SK-N-SH treated with all-trans-retinoic acid at 6 μM for 48 hours (cell line): ENCODE measurements around the gene ANKRD39.
A peak's percentile ranks its signal among the peaks of the same experiment; 100 is the strongest.

Experiments used
- ATAC-seq: fragments of 200-7000 bp; cut with Tn5 transposase; 3 replicates; pipeline ENCODE4 v1.9.1; 2020; ENCODE audit warnings: mild to moderate bottlenecking, moderate library complexity
- BACH2 ChIP-seq: fragments of 250-450 bp; sonication (Bioruptor Pico); IDR thresholded peaks from 2 replicates; pipeline ENCODE4 v1.9.0; 2021; ENCODE audit warnings: mild to moderate bottlenecking, borderline replicate concordance
- CSDC2 ChIP-seq: fragments of 250-450 bp; sonication (Bioruptor Pico); IDR thresholded peaks from 2 replicates; pipeline ENCODE4 v1.5.0; 2020; ENCODE audit warnings: mild to moderate bottlenecking, moderate library complexity
- ESRRG ChIP-seq: fragments of 250-450 bp; sonication (Bioruptor Pico); IDR thresholded peaks from 2 replicates; pipeline ENCODE4 v1.6.1; 2021; ENCODE audit warnings: mild to moderate bottlenecking
- GLIS3 ChIP-seq: fragments of 250-450 bp; sonication (Bioruptor Pico); IDR thresholded peaks from 2 replicates; pipeline ENCODE4 v1.5.0; 2020; ENCODE audit warnings: mild to moderate bottlenecking, moderate library complexity
- OSR1 ChIP-seq: fragments of 250-450 bp; sonication (Bioruptor Pico); IDR thresholded peaks from 2 replicates; pipeline ENCODE4 v1.8.0; 2022; ENCODE audit warnings: moderate library complexity, mild to moderate bottlenecking, inconsistent platforms
- PATZ1 ChIP-seq: fragments of 250-450 bp; sonication (Bioruptor Pico); IDR thresholded peaks from 2 replicates; pipeline ENCODE4 v1.8.0; 2020; ENCODE audit warnings: mild to moderate bottlenecking, moderate library complexity, borderline replicate concordance
- PPARA ChIP-seq: fragments of 250-450 bp; sonication (Bioruptor Pico); IDR thresholded peaks from 2 replicates; pipeline ENCODE4 v1.5.0; 2020; ENCODE audit warnings: mild to moderate bottlenecking, borderline replicate concordance
- RARB ChIP-seq: fragments of 250-450 bp; sonication (Bioruptor Pico); IDR thresholded peaks from 2 replicates; pipeline ENCODE4 v1.8.0; 2021; ENCODE audit warnings: mild to moderate bottlenecking, moderate library complexity
- TCF4 ChIP-seq: fragments of 250-450 bp; sonication (Bioruptor Pico); IDR thresholded peaks from 2 replicates; pipeline ENCODE4 v1.8.0; 2021; ENCODE audit warnings: mild to moderate bottlenecking, moderate library complexity, borderline replicate concordance
- ZFP3 ChIP-seq: fragments of 250-450 bp; sonication (Bioruptor Pico); IDR thresholded peaks from 2 replicates; pipeline ENCODE4 v1.5.0; 2020; ENCODE audit warnings: mild to moderate bottlenecking, moderate library complexity
- ZFP30 ChIP-seq: fragments of 450-650 bp; formaldehyde crosslinking; IDR thresholded peaks from 2 replicates; pipeline ENCODE4 v1.5.0; 2022; ENCODE audit warnings: mild to moderate bottlenecking, moderate library complexity
- ZNF565 ChIP-seq: fragments of 450-650 bp; formaldehyde crosslinking; conservative IDR thresholded peaks from 2 replicates; pipeline ENCODE4 v1.5.0; 2020; ENCODE audit warnings: low read depth, mild to moderate bottlenecking, moderate library complexity
- ZNF70 ChIP-seq: fragments of 450-650 bp; formaldehyde crosslinking; IDR thresholded peaks from 2 replicates; pipeline ENCODE4 v1.5.0; 2020; ENCODE audit warnings: mild to moderate bottlenecking, moderate library complexity
- ZNF8 ChIP-seq: fragments of 450-650 bp; formaldehyde crosslinking; IDR thresholded peaks from 2 replicates; pipeline ENCODE4 v1.5.0; 2020; ENCODE audit warnings: mild to moderate bottlenecking, moderate library complexity
- TF ChIP-seq, protein P1 (sequence below): fragments of 250-450 bp; sonication (Bioruptor Pico); IDR thresholded peaks from 2 replicates; pipeline ENCODE4 v1.5.0; 2020; ENCODE audit warnings: mild to moderate bottlenecking, moderate library complexity
- TF ChIP-seq, protein P2 (sequence below): fragments of 250-450 bp; sonication (Bioruptor Pico); IDR thresholded peaks from 2 replicates; pipeline ENCODE4 v1.5.1; 2020; ENCODE audit warnings: low read depth, mild to moderate bottlenecking, moderate library complexity
- TF ChIP-seq, protein P3 (sequence below): fragments of 250-450 bp; sonication (Bioruptor Pico); IDR thresholded peaks from 2 replicates; pipeline ENCODE4 v1.8.0; 2021; ENCODE audit warnings: low read depth, mild to moderate bottlenecking, moderate library complexity, borderline replicate concordance

The ANKRD39 gene

DNA sequence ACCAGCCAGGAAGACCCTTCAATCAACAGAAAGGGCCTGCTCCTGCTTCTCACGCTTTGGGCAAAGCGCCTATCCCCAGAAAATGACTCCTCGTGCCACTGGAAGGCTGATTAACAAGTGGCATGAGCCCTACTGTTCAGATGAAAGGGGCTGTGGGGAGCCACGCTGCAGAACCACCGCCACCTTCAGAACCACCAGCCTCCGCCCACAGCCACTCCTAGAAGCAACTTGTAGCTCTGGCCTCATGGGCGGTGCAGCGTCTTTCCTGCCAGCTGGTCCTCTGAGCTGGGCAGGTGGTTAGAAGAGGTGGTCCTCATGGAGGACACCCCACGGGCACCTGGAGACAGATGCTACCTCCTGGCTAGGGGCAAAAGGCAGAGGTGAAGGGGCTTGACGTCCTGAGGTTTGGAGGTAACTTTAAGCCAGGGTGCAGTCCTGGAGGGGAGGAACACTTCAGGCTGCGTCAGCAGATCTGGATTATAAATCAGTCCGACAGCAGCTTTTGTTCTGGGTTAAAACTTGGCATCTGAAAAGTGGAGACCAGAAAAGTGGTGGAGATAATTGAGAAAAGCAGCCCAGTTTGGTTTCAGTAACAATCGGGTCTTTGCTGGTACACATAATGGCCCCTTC lies 12.9 kb upstream of the ANKRD39 start:
- TF ChIP-seq OSR1 (CRISPR knock-in tag) (no peak), ZNF70 (no peak), GLIS3 (CRISPR knock-in tag) (no peak), ESRRG (CRISPR knock-in tag) (no peak), ZNF8 (no peak), ZNF565 (no peak), RARB (CRISPR knock-in tag) (no peak), ZFP30 (CRISPR knock-in tag) (no peak), PATZ1 (no peak), CSDC2 (CRISPR knock-in tag) (no peak), PPARA (CRISPR knock-in tag) (no peak), TCF4 (CRISPR knock-in tag) (no peak)
- TF ChIP-seq, protein P1, sequence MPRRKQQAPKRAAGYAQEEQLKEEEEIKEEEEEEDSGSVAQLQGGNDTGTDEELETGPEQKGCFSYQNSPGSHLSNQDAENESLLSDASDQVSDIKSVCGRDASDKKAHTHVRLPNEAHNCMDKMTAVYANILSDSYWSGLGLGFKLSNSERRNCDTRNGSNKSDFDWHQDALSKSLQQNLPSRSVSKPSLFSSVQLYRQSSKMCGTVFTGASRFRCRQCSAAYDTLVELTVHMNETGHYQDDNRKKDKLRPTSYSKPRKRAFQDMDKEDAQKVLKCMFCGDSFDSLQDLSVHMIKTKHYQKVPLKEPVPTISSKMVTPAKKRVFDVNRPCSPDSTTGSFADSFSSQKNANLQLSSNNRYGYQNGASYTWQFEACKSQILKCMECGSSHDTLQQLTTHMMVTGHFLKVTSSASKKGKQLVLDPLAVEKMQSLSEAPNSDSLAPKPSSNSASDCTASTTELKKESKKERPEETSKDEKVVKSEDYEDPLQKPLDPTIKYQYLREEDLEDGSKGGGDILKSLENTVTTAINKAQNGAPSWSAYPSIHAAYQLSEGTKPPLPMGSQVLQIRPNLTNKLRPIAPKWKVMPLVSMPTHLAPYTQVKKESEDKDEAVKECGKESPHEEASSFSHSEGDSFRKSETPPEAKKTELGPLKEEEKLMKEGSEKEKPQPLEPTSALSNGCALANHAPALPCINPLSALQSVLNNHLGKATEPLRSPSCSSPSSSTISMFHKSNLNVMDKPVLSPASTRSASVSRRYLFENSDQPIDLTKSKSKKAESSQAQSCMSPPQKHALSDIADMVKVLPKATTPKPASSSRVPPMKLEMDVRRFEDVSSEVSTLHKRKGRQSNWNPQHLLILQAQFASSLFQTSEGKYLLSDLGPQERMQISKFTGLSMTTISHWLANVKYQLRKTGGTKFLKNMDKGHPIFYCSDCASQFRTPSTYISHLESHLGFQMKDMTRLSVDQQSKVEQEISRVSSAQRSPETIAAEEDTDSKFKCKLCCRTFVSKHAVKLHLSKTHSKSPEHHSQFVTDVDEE (CRISPR knock-in tag), result no peak
- TF ChIP-seq, protein P2, sequence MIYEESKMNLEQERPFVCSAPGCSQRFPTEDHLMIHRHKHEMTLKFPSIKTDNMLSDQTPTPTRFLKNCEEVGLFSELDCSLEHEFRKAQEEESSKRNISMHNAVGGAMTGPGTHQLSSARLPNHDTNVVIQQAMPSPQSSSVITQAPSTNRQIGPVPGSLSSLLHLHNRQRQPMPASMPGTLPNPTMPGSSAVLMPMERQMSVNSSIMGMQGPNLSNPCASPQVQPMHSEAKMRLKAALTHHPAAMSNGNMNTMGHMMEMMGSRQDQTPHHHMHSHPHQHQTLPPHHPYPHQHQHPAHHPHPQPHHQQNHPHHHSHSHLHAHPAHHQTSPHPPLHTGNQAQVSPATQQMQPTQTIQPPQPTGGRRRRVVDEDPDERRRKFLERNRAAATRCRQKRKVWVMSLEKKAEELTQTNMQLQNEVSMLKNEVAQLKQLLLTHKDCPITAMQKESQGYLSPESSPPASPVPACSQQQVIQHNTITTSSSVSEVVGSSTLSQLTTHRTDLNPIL (CRISPR knock-in tag), result no peak
- ATAC-seq, result no peak

DNA sequence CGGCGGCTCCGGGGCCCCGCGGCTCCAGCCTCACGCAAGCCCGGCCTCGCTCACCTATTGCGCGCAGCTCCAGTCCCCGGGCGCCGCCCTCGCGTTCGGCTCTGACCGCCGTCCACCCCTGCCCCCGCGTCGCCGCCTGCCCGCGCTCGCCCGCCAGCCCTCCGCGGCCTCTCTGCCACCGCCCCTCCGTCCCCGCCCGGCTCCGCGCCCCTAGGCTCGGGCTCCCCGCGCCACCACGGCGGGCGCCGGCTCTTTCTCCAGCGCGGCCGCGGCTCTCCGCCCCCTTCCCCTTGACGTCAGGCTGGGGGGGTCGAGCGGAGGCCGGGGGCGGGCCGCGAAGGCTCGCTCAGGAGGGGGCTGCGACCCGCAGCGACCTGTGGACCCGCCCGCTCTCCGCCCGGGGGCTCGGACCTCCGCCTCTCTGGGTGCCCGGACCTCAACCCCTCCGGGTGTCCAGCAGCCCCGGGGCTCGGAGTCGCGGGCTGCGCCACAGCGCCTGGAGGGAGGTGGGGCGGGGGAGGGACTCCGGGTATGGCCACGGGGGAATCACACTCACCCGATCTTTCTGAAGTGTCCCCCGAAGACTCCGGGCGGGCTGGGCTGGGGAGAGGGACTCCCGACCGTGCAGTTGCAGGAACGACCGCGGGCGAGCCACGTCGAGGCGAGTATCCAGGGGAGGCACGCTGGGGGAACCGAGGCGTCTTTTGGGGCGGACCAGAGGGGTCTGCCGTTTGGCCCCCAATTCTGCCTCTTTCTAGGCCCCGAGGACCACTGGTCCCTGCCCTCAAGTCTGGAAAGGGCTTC lies 12.2 kb upstream of the ANKRD39 start, which contains the start of gene SEMA4C:
TSS of gene SEMA4C (minus strand) at position 259 of the 804 bp plus-strand sequence. CDS start 2,194 bp downstream, outside the sequence.
- TF ChIP-seq TCF4 (CRISPR knock-in tag) (no peak), PATZ1 (peak; percentile 52; the same call in 1 of the 2 replicates), ZFP3 (CRISPR knock-in tag) (no peak), BACH2 (CRISPR knock-in tag) (no peak), ZFP30 (CRISPR knock-in tag) (no peak)
- TF ChIP-seq, protein P2 (CRISPR knock-in tag), result no peak
- TF ChIP-seq, protein P1 (CRISPR knock-in tag), result no peak
- TF ChIP-seq, protein P3, sequence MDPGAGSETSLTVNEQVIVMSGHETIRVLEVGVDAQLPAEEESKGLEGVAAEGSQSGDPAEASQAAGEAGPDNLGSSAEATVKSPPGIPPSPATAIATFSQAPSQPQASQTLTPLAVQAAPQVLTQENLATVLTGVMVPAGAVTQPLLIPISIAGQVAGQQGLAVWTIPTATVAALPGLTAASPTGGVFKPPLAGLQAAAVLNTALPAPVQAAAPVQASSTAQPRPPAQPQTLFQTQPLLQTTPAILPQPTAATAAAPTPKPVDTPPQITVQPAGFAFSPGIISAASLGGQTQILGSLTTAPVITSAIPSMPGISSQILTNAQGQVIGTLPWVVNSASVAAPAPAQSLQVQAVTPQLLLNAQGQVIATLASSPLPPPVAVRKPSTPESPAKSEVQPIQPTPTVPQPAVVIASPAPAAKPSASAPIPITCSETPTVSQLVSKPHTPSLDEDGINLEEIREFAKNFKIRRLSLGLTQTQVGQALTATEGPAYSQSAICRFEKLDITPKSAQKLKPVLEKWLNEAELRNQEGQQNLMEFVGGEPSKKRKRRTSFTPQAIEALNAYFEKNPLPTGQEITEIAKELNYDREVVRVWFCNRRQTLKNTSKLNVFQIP, result no peak
- ATAC-seq, result peak; percentile 31
